Pons (tissue), 1 donor: ENCODE data around the gene MIB2.
"Not testable (repeated sequence)": the region's sequence is repeated elsewhere in the genome, so short reads cannot be mapped to it uniquely, and the experiment has no call there.

Experiments
- DNase-seq: peaks from one replicate; pipeline ENCODE4 v3.0.0-alpha.2; 2016; ENCODE audit warnings: low spot score

MIB2 gene

DNA sequence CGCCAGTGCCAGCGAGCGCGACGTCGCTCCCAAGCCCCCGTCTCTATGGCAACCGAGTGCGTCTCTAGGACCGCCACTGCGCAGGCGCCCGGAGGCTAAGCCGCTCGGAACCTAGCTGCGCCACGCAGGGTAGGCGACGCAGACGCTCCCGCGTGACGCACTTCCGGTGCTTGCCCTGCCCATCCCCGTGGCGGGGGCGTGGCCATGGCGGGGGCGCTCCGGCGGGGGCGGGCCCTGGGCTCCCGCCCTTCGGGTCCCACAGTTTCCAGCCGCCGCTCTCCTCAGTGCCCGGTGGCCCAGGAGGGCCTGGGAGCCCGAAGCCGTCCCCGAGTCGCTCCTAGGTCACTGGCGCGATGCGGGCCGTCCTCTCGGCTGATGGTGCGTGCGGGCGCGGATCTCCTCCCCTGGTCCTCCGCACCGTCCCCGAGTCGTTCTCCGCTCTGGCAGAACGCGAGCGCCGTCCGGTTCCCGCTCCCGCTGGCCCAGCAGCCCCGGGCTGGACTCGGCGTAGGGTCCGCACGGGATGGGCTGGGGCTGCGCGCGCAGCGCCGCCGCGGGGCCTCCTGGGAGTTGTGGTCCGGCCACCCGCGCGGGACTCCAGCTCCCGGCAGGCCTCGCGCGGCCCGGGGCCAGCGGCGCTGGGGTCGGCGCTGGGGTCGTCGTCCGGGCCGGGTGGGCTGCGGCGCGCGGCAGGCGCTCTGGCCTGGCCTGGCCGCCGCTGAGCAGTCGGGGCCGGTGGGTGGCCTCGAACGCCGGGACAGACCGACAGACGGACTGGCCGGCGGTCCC lies at the start of gene MIB2:
Gene MIB2, plus strand, starts transcription at position 245 of the 789 bp plus-strand sequence. CDS start 7,953 bp downstream, outside the sequence.
- peak; percentile 96 for DNase-seq

DNA sequence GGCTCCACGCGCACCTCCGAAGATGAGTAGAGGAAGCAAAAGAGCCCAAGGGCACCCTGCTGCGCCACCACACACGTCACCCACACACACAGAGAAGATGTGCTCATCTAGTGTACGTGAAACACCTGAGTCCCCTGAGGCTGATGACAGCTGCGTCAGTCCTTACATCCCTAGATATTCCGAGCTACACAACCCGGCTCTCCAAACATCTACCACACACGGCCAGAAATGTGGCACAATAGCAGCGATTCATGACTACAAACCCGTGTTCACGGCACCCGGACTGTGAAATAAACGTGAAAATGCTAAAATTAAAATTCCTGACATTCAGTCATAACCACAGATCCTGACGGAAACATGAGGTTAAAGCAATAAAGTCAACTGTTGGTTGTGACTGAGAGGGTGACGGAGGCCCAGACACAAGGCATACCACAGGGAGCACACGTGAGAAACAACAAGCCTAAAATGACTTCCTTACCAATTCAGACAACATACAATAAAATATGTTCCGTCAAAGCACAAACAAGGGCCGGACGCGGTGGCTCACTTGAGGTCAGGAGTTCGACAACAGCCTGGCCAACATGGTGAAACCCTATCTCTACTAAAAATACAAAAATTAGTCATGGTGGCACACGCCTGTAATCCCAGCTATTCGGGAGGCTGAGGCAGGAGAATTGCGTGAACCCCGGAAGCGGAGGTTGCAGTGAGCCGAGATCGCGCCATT lies 48.0 kb upstream of the MIB2 start:
- DNase-seq, result no peak

GRCh38 chr1:1567891-1568291 lies 47.4 kb upstream of the MIB2 start:
- DNase-seq, result peak; percentile 46

- no peak for DNase-seq
Observed at GRCh38 chr1:1569341-1569740, 46.0 kb upstream of the MIB2 start.

DNA sequence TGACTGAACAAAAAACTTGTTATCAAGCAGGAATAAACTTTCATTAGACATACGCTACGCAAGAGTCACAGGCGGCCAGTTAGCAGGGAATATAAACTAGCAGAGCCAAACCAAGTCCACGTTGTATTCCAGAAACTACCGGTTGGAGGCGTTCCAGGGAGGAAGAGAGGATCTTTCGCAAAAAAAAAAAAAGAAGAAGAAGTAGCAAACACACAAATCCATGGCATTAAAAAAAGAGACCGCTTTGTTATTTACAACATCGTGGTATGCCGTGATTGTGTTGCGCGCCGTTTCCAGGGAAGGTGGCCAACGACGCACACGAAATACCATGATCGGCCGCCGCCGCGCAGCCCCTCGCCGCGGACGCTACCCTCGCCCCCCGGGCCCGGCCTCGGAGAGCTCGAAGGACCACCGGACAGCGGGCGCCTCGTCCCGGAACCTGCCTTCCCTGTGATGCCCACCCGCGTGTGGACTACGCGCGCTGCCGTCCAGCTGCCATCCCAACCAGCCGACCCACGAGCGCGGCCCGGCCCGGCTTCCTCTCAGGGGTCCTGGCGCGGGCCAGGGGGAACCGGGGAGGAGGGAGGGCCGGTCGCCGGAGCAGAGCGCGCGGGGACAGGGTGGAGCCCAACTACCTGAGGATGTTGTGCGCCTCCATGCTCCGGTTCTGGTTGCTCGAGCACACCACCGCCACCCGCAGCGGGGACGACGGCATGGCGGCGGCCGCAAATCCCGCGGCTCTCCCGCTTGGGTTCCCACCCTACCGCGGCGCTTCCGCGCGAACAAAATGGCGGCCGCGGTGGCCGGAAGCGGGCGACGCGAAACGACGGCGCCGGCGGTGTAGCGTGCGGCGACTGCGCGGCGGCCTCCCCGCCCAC lies 41.2 kb upstream of the MIB2 start:
- peak; percentile 39 for DNase-seq

- DNase-seq, result peak; percentile 83
Observed at GRCh38 chr1:1574721-1575537, 40.4 kb upstream of the MIB2 start, which contains the start of gene SSU72. Gene SSU72, minus strand, starts transcription at chr1:1574863. Its CDS starts 306 bp downstream, at chr1:1574557.

- DNase-seq, result no peak
Observed at GRCh38 chr1:1577367-1578011, 37.8 kb upstream of the MIB2 start.

- DNase-seq, result no peak
Observed at GRCh38 chr1:1578371-1578940, 36.8 kb upstream of the MIB2 start.

DNA sequence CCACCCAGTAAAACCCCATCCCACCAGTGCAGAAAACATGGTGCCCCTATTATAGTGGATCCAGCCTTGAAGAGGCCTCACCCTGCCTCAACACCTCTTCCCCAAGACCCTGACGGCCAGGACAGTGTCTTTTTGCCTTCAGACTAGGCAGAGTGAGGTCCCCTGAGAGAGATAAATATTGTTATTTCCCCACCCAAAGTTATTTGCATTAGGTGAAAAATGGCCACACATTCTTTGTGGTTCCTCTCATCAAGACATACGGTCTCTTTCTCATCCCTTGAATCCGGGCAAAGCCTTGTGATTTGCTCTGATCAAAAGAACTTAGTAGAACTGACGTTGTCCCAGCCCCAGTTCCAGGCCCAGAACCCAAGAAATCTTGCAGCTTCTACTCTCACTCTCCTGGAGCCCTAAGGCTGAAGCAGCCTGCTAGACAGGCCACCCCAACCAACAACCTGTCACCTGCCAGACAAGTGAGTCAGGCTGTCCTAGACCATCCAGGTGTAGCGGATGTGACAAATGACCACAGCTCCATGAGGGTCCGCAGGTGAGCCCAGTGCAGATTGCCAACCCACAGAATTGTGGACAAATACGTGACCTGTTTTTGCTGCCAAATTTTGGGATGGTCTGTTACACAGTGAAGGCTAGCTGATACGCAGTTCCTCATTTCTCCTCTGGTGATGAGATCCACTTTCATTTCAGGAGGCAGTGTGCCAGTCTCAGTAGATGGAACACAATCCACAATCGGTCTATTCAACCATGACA lies 32.5 kb upstream of the MIB2 start:
- DNase-seq, result no peak

DNA sequence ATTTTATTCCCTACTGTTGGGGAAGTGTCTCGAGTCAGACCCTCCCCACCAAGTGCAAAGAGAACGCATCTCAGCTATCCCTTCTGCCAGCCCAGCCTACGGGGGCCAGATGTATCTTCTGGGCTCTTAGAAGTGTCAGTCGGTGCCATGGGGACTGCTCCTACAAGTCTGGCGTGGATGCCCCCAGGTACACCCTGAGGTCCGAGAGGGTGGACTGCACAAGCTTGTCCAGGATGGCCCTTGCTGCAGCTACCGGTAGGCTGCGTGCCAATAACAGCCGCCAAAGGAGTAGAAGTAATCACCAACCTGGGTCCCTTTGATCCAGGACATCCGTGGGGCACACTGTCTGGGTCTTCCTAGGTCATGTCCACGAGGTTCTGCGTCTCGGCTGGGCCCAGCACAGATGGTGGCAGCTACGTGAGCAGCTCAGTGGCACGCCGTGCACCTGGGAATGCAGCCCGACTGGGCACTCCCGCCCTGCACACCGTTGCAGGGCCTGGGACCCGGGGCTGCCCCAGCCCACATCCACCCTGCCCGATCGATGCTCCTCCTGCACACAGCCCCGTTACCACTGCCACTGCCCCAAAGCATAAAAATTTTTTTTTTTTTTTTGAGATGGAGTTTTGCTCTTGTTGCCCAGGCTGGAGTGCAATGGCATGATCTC lies 31.8 kb upstream of the MIB2 start:
- no peak for DNase-seq

- DNase-seq, result no peak
Observed at GRCh38 chr1:1591452-1591851, 23.8 kb upstream of the MIB2 start.

- no peak for DNase-seq
Observed at GRCh38 chr1:1593834-1594601, 21.3 kb upstream of the MIB2 start.

GRCh38 chr1:1594602-1595260 lies 20.6 kb upstream of the MIB2 start:
- DNase-seq, result no peak

DNA sequence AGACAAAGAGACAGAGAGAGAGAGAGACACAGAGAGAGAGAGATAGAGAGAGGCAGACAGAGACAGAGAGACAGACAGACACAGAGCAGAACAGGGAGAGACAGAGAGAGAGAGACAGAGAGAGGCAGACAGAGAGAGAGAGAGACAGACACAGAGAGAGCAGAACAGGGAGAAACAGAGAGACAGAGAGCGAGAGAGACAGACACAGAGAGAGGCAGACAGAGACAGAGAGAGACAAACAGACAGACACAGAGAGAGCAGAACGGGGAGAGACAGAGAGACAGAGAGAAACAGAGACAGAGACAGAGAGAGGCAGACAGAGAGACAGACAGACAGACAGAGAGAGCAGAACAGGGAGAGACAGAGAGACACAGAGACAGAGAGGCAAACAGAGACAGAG lies 20.0 kb upstream of the MIB2 start:
- not testable (repeated sequence) for DNase-seq

- no peak for DNase-seq
Observed at GRCh38 chr1:1596493-1597274, 18.6 kb upstream of the MIB2 start.

GRCh38 chr1:1597275-1597930 lies 17.9 kb upstream of the MIB2 start:
- DNase-seq, result no peak
